Activated CD8-positive, alpha-beta memory T cell treated with anti-CD3 and anti-CD28 coated beads for 1 hour (primary cell): ENCODE measurements around the gene EIF4G3.
"Not testable (repeated sequence)": the region's sequence is repeated elsewhere in the genome, so short reads cannot be mapped to it uniquely, and the experiment has no call there.

Source experiments
- DNase-seq, 2 donors: peaks; one replicate each; pipeline ENCODE4 v3.0.0-alpha.2; 2020; ENCODE audit warnings: low read depth in 1 of 2; ENCODE audit errors: extremely low read depth in 1 of 2

The EIF4G3 gene

GRCh38 chr1:21069549-21069948, 107.1 kb downstream of the EIF4G3 start:
- no peak for DNase-seq

DNA sequence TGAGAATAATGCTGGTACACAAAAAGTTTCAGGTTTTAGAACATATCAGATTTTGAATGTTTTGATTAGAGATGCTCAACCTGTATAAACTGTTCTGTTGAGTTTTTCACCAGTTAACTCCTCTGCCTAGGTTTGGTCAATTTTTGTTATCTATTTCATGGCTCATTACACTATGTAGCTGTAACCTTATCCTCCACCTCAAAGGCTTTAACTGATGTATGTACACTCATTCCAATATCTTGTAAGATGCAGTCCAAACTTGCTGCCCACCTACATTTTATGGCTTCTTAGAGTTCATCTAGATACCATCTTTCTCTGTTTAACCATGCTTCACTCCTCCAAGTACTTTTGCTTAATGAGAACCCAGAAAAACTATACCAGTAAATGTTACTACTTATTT, 107.8 kb downstream of the EIF4G3 start:
- no peak for DNase-seq

DNA sequence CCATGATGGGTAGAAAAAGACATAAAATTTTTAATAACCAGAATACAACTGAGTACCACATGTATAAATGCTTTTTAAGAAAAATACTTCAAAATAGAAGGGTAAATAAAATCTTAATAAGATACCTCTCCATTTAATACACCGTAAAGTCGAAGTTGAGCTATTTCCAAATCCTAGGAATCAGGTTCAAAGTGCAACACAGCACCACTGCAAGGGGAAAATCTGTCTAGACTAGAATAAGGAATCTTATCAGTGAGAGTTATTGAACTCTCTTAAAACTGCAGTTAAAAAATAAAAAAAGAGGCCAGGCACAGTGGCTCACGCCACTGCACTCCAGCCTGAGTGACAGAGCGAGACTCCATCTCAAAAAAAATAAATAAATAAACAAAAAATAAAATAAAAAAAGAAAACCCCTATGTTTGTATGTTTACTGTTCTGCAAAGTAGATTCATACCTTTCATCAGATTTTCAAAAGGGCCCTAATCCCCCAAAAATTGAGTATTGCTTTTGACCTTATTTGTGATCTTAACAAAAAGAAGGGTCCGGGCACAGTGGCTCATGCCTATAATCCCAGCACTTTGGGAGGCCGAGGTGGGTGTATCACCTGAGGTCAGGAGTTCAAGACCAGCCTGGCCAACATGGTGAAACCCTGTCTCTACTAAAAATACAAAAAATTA, 109.0 kb downstream of the EIF4G3 start:
- DNase-seq = no peak

DNA sequence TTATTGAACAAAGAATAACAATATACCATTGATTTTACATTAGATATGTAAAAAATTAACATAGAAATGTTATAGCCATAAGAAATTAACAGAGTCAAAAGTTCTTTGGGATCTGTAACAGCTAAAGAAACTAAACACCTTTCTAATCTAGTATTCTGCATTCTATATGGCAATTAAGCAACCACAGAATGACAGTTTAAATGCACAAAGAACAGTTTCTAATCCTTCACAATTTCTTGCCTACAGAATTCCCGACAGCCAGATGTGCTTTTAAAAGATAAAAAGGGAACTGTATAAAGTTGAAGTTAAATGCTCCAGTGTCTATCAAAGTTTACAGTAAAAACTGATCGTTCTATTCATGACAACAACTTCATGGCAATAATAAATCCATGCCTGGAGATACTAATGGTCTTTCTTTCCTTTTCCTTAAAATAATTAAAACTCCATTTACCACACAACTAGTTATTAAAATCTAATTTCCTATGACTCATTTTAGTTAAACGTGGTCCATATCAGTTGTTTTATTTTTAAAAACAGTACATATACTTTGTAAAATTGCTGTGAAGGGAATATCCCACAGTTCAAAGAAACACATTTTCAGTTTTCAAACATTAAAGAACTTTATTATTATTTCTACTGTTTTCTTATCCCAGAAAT, 110.2 kb downstream of the EIF4G3 start:
- DNase-seq = no peak

DNA sequence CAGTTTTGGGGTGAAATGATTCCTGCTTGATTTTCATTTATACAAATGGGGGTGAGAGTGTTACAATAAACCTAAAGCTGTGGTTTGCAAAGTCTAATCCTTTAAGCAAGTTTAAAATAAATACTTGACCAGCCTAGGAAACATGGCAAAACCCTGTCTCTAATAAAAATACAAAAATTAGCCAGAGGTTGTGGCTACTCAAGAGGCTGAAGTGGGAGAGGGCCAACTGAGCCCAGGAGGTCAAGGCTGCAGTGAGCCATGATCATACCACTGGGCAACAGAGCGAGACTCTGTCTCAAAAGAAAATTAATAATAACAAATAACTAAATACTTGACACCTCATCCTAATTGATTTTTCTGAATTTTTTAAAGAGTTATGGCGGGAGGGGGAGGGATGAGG, 110.8 kb downstream of the EIF4G3 start:
- DNase-seq = no peak

- no peak for DNase-seq
Measured at GRCh38 chr1:21064057-21064456, 112.6 kb downstream of the EIF4G3 start.

GRCh38 chr1:21060523-21060922, 116.2 kb downstream of the EIF4G3 start:
- DNase-seq = no peak

- no peak for DNase-seq
Measured at GRCh38 chr1:21059021-21059420, 117.7 kb downstream of the EIF4G3 start.

DNA sequence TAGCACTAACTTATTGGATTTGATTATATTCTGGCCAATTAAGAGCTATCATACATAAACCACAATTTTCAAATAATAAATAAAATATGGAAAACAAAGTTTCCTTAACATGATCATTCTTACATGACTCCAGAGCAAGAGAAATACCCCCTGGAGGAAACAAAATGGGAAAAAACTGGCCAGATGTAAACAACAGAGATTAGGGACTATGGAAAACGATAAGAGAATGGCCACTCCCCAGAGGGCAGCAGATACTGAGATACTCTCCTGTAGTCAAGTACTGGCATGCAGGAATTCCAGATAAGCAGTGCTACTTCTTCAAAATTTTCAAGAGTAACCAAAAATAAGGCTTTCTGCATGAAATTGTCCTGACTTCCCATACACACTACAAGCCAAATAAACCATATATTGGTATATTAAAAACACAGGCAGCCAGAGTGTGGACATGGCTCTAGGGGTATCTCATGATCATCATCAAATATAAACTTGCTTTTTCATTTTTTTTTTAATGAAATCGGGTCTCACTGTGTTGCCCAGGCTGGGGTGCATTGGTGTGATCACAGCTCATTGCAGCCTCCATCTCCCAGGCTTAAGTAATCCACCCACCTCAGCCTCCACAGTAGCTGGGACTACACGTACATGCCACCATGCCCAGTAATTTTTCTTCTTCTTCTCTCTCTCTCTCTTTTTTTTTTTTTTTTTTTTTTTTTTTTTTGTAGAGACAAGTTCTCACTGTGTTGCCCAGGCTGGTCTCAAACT, 118.5 kb downstream of the EIF4G3 start:
- no peak for DNase-seq

GRCh38 chr1:21053189-21053928, 123.3 kb downstream of the EIF4G3 start:
- not testable (repeated sequence) for DNase-seq

GRCh38 chr1:21052034-21052433, 124.7 kb downstream of the EIF4G3 start:
- DNase-seq = no peak

DNA sequence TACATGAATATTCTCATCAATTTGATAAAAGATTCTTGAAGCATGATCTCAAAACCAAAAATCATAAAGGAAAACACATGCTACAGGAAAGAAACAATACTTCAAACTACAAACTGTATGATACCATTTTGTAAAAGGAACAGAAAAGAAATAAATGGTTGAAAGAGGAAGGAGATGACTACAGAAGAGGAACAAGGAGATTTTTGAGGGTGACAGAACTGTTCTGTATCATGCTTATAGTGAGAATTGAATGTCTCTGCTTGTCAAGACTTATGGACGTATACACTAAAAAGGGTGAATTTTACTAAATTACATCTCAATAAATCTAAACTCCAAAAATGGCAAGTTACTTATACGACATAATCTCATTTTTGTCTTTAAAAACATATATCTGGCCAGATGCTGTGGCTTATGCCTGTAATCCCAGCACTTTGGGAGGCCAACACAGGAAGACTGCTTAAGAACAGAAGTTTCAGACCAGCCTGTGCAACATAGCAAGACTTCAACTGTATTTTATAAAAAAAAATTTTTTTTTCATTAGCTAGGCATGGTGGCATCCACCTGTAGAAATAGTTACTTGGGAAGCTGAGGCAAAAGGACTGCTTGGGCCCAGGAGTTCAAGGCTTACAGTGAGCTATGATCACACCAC, 125.4 kb downstream of the EIF4G3 start:
- no peak for DNase-seq

DNA sequence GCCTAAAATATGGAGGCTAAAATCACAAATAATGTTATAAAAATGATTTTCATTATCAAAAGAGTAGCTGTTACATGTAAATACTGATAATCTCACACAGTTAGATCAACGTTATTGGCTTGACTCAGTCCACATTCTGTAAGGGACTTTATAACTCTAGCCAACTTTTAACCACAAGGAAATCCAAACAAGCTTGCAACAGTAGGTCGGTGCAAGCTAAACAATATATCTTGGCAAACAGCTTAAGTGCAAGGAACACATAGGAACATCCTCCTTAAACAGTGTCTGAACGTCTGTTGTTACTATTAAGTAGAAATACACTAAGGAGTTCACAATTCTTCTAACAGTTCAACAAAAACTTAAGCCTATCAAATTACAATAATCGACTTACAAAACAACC, 126.7 kb downstream of the EIF4G3 start:
- DNase-seq = no peak

DNA sequence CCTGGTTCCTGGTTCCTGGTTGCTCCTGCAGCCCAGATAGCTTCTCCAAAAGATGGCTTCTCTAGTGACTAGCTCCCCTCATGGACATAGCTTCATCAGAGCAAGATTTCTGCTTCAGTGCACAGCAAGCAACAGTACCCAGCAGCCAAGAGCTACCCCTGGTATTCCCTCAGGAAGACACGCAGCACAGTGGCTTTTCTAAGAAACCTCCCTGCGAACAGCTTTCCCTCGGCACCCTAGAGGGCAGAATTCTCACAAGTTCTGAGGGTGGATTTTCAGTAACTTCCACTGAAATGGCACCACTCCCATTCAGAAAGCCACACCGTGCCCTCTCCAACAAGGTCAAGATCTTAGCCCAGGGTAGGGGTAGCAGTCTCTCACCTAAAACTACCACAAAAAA, 128.2 kb downstream of the EIF4G3 start:
- DNase-seq = no peak

DNA sequence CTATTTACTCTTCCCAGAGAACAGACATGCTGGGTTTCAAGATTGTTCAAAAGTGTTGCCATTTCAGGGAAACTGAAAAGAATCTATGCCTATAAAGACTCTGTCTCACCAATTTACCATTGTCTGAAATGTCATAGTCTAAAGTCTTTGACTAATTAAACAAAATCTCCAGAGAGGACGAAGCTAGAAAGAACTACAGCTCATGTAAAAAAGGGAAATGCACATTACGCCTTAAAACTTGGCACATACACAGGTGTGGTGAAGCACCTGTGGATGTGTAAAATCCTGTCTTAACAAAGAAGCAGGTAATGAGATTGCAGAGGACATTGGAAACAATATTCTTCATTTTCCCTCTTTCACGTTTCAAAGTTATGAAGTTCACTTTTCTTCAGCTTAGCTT, 130.6 kb downstream of the EIF4G3 start:
- no peak for DNase-seq

DNA sequence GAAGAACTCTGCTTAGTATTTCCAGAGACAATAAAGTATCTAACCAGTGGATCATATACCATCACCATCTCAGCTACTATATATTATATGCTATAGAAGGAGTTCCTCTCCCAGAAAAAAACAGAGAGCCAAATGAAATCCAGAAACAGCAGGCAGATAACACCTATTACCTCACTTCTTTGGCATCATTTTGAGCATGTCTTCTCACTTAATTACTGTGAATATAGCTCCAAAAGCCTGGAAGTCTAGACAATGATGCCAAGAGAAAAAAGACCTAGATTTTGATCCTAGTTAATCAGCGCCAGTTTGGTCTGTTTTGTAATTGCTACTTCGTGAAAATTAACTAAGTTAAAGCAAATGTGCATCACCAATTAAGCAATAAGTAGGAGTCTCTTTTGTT, 131.3 kb downstream of the EIF4G3 start:
- DNase-seq = no peak

- no peak for DNase-seq
Measured at GRCh38 chr1:21042929-21043605, 133.6 kb downstream of the EIF4G3 start.

GRCh38 chr1:21041541-21041940, 135.2 kb downstream of the EIF4G3 start:
- no peak for DNase-seq

- DNase-seq = no peak
Measured at GRCh38 chr1:21037091-21037490, 139.6 kb downstream of the EIF4G3 start.

DNA sequence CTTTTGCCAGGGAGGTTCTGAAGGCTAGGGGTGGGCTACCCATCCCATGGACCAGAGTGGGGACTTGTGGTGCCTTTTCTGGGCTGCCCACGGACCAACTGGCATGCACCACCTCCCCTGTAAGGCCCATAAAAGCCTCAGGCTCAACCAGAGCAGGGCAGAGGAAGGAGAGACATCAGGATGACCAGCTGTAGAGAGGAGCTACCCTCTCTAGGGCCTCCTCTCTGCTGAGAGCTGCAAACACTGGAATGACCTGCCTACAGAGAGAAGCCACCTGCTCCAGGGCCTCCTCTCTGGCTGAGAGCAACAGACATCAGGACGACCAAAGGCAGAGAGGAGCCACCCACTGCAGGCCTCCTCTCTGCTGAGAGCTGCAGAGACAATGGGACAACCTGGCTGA, 140.9 kb downstream of the EIF4G3 start:
- DNase-seq = no peak
